HG03139 (cell line): ENCODE data around the gene MS4A4A.
"Not testable (repeated sequence)": the region's sequence is repeated elsewhere in the genome, so short reads cannot be mapped to it uniquely, and the experiment has no call there.

ENCODE experiments used
- ATAC-seq: cut with Tn5 transposase; IDR thresholded peaks from one replicate; pipeline ENCODE4 v1.9.1; 2021; ENCODE audit not compliant: unreplicated experiment

Gene MS4A4A

DNA sequence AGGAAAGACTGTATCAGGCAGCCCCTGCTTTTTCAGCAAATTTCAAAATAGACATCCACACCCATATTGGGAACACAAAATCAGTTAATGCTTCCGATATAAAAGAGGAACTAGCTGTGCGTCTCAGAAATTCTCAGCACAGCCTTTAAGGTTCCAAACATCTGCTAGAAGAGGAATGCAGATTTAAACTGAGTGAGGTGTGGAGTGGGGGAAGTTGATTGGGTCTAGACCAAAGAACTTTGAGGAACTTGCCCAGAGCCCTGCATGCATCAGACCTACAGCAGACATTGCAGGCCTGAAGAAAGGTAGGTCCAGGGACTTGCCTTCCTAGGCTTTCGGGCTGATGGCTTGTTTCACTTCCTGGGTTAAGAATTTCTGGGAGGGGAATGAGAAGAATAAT is at the start of gene MS4A4A:
MS4A4A (plus strand) TSS at position 255 of the 400 bp plus-strand sequence; CDS start at position 265, 10 bp downstream.
- no peak for ATAC-seq

DNA sequence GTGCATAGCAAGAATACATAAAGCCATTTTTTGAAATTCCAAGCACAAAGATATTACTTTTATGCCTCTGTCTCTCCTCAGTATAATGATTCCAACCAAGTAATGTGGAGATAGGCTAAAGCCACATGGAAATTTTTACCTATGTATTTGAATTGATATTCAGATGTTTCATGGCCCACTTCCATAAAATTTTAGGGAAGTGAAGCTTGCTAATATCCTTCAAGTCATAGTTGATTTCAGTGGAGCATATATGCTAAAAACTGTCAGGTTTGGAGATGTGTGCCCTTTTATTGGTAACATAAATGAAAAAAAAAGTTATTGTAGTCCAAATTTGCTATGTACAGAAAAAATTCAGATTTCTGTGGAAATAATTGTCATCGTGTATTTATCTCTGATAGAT is 49.8 kb upstream of the MS4A4A start:
- ATAC-seq, result no peak

DNA sequence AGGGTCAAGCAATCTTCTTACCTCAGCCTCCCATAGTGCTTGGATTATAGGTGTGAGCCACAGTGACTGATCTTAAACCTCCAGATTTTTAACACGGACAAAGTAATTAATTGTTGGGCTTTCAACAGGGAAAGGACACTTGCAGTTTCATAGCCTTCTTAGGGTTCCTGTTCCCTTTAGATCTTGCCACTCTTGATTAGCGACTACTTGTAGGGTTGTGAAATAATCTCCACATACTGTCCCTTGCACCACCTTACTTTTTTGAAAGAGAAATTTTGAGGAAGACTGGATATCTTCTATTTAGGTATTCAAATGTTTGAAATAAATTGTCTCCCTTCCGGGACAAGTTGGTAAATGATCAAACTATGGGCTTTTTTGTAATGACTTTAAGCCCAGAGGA is 45.1 kb upstream of the MS4A4A start:
- ATAC-seq, result no peak

DNA sequence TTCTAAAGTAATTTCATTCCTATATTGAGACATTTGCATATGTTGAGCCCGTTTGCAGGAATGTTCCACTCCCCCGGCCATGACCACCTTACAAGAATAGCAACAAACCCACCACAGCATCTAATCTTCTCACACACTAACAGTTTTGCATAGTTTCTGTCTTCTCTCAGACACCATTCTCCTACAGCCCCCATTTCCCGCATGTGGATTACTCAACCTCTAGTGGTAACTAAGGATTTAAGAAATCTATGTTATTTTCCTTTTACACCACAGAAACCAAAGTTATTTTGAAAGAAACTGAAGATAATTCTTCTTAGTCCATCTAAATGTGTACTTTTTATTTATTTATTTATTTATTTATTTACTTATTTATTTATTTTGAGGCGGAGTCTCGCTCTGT is 39.8 kb upstream of the MS4A4A start:
- ATAC-seq, result no peak

DNA sequence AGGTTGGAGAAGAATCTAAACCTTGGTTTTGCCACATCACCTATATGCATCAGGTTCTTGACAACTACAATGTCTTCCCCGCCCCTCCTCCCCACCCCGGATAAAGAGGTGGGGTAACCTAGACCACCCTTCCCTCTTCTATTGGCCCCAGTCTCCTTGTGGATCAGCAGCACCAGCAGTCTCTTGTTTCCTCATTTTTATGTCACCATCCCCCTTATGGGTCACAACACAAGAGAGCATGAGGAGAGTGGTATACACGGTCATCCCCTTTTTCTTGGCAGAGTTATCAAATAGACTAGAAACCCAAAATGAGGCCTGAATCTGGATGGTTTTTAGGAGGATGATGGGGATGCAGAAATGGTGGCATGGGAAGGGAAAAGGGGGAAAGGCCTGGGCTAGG is 38.7 kb upstream of the MS4A4A start:
- ATAC-seq, result no peak

DNA sequence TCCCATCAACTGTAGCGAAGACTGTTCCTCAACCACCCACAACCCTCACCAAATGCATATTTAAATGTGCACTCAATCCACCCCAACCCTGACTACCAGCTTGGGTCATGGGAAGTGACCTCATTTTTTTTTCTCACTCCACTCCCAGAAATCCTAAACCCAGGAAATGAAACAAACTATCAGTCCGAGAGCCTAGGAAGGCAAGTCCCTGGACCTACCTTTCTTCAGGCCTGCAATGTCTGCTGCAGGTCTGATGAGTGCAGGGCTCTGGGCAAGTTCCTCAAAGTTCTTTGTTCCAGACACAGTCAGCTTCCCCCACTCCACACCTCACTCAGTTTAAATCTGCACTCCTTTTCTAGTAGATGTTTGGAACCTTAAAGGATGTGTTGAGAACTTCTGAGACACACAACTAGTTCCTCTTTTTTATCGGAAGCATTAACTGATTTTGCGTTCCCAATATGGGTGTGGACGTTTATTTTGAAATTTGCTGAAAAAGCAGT is 37.7 kb upstream of the MS4A4A start, which contains the start of gene MS4A4E:
MS4A4E (minus strand) TSS at position 398 of the 500 bp plus-strand sequence. CDS start 13,082 bp downstream, outside the sequence.
- no peak for ATAC-seq

DNA sequence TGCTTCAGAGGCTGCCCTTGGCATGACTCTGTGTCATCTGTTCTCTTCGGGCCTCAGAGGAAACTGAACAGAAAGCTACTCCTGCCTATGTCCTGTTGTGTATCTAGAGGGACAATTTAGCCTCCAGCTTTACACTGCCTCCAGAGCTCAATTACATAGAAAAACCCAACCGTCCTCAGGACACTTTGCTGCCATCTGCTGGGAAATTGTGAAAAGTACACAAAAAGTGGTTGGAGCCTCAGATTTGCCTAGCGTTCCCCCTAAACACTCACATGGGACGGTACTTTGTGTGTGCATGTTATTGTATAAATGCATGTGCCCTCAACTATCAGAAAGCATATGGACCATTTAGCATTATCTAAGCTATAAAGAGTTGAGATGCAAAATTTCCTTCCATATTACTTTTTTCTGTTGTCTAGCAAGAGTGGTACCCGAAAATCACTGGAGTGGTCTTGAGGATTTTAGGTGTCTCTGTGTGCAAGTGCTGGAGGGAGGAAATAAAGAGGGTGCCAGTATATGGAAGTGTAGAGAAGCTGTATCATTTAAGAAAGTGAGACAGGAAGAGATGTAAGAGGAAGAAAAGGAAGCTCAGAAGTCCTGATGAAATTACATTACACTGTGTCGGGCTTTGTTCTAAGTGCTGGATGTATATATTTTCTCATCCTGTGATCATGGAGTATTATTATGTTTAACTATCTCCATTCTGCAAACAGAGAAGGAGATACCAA is 28.8 kb upstream of the MS4A4A start:
- ATAC-seq, result no peak

DNA sequence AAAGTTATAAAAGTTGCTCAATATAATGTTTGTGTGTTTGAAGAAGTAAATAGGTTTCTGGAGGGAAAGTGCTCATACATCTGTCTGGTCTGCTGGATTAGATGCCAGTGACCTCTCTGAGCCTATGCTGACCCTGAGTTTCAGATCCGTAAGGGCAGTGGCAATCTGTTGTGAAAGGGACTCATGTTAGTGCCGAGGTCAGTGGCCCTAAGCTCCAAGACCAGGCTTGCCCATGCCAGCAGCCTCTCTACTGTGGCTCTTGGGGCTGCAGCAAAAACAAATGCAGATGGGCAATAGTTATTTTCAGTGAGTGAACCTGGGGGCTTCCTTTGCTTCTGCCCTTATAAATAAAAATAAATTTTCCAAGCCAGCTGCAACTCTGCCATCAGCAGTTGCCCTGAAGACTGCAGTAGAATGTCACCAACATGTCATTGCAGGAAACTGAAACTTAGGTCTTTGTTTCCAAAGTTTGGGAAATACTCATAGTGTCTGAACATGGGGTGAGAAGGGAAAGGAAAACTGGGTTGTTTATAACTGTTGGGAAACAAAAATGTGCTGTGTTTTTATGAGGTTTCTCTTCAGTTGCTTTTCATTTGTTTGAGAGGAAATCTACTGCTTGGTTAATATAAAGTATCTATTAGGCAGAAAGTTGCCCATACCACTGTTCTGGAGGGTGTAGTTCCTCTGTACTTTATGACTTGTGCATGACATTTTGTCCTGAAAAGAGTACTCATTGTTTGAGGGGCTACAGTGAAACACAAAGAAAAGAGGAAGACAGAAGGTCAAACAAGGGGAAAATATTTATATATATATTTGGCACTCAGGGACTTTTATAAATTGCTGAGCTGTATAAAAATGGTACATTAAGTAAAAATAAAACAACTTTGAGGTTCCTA is 28.0 kb upstream of the MS4A4A start:
- ATAC-seq, result no peak

DNA sequence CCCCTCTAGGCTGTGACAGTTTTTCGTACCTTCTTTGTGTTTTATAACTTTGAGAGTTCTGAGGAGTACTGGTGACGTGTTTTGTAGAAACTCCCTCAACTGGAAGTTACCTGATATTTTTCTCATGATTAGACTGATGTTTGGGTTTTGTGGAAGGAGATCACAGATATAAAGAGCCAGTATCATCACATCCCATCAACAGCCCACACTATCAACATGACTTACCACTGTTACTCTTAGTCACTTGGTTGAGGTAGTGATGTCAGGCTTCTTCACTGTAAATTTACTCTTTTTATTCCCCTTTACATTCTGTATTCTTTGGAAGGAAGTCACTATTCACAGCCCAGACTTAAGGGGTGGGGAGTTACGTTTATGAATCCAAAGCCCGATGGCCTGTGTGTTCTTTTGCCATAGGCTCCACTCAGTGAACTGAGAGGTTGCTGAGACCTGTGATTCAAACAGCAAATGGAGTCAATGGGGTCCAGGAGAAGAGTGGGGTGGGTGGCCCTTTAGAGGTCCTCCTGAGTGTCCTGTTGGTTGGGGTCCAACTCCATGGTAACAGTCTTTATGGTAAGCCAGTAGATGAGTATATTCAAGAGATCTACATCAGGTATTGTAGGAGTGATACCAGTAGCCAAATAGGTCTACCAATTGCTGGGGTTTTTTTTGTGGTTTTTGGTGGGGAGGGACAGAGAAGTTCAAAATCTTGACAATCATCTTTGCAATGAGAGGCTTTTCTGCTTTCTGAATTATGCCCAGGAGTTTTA is 22.3 kb upstream of the MS4A4A start:
- no peak for ATAC-seq

DNA sequence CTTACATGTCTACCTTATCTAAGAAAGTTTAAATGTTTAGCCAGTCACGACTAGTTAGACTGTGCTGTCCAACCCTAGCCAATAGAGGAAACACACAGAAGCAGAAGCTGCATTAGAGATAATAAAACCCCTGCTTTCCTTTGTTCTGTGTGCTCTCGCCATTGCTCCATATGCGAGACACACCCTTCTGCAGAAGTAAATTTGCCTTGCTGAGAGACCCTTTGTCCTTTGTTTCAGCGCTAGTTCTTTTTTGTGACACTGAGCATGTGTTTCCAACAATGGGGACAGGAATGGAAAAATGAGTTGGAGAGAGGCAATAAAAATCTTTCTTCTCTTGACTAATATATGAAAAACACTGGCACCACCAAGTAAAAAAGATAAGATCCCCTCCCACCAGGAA is 19.5 kb upstream of the MS4A4A start:
- ATAC-seq, result no peak

DNA sequence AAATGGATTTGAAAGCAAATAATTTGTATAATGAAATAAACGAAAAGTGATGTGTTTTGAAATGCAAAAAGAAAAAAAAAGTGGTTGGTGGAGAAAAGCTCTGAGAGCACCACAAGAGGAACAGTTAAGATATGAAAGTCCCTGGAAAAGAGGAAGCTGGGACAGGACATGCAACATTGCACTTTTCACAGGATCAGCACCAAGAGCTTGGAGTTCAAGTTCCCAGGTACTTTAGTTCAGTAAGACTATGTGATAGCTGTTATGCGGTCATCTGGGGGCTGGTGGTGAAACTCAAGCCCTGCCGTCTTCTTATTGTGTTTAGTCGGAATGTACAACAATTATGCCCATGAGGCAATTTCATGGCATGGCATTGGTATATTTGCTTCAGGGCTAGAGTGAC is 17.1 kb upstream of the MS4A4A start:
- no peak for ATAC-seq

DNA sequence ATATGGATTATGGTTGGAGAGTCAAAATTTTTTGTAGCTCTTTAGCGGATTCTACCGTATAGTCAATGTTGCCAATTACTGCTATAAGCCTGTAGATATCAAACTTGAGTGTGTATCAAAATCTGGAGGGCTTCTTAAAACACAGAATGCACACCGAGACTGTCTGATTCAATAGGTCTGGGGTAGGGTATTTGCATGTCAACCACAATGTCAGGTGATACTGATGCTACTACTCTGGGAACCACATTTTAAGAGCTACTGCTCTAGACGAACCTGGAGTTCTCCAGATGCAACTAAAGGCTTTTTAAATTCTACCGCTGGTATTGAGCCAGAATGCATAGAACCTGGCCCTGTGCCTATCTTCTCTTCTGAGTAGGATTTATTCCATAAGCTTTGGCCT is 15.8 kb upstream of the MS4A4A start:
- no peak for ATAC-seq

DNA sequence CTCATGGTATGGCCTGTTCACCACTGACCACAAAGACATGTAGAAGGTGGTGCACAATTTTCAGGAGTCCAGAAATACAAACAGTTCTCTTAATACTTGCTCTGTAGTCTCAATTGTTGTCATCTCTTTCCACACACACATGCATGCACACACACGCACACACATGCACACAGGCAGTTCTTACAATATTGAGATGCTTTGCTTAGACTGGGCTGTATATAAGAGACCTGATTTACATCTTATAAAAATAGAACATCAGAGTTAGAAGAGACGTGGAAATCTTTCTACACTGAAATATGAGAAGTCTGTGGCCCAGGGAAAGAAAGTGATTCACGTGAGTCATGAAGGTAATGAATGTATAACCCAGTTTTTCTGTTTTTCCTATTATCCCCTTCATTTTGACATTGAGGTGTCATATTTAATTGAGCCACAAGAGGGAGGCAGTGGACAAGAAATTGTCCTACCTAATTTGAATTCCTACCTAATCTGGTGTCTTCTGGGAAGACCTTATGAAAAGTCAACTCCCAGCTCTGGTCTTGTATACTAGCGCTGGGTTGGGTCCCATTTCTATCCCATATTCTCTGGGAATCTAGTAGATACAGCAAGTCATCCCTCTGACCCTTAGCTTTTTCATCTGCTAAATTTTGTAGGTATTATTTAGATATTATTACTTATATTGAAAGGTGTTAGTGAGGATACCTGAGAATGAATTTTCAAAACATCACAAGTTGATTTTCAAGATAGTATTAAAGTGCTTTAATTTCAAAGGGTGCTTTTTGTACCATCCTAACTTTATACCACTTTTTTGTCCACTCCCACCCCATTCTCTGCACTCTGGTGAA is 14.9 kb upstream of the MS4A4A start:
- ATAC-seq, result no peak

DNA sequence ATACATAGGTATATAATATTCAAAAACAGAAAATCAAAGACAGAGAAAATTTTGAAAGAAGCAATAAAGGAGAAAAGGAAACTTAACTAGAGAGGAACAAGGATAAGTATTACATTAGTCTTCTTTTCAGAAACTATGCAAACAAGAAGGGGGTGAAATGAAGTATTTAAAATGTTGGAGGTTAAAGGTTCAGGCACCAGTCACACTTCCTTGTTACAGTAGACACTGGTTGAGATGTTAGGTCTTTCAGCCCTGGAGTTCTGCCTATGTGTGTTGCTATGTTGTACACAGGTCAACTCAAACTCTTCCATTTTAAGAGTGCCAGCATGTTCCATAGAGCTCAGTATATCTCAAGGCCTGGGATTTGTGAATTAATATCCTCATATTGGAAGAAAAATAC is 6.0 kb upstream of the MS4A4A start:
- no peak for ATAC-seq

DNA sequence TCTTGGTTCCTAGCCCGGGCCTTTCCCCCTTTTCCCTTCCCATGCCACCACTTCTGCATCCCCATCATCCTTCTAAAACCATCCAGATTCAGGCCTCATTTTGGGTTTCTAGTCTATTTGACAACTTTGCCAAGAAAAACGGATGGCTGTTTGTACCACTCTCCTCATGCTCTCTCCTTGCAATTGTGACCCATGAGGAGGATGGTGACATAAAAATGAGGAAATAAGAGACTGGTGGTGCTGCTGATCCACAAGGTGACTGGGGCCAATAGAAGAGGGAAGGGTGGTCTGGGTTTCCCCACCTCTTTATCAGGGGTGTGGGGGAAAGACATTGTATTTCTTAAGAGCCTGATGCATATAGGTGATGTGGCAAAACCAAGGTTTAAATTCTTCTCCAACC is 1.0 kb downstream of the MS4A4A start:
- ATAC-seq, result no peak

DNA sequence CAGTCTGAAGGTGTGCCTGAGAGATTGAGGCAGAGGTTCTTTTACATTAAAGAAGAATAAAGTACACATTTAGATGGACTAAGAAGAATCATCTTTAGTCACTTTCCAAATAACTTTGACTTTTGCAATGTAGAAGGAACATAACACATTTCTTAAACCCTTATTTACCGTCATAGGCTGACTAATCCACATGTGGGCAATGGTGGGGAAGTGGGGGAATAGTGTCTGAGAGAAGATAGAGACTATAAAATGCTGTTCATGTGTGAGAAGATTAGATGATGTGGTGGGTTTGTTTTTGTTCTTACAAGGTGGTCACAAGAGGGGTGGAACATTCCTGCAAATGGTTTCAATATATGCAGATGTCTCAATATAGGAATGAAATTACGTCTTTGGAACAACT is 1.8 kb downstream of the MS4A4A start:
- no peak for ATAC-seq

DNA sequence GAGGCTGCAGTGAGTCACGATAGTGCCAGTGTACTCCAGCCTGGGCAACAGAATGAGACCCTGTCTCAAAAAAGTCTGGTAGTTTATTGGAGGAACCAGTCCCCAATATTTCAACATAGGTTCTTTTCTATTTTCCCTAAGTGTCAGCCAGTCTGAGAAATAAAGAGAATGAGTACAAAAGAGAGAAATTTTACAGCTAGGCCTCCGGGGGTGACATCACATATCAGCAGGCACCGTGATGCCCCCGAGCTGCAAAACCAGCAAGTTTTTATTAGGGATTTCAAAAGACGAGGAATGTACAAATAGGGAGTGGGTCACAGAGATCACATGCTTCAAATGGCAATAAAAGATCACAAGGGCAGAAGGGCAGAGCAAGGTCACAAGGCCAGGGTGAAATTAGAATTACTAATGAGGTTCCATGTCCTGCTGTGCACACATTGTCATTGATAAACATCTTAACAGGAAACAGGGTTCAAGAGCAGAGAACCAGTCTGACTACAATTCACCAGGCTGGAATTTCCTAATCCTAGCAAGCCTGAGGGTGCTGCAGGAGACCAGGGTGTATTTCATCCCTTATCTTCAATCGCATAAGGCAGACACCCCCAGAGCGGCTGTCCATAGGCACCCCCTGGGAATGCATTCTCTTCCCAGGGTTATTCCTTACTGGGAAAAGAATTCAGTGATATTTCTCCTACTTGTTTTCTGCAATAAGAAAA is 5.1 kb downstream of the MS4A4A start:
- not testable (repeated sequence) for ATAC-seq

DNA sequence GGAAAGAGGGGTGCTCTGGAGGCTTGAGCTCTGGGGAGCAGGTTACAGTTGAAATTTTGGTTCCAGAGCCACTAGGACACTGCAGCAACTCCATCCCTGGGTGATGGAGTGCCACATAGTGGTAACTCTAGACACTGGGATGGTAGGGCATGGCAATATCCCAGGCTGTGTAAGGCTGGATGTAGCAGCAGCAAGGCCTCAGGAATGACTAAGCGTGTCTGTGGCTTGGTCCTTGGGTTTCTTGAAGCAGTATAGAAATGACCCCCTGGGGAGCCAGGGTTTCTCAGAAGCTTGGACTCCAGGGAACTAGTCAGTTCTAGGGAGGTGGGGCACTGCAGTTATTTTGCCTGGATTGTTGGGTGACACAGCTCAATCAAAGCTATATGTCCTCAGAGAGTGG is 8.1 kb downstream of the MS4A4A start:
- no peak for ATAC-seq

DNA sequence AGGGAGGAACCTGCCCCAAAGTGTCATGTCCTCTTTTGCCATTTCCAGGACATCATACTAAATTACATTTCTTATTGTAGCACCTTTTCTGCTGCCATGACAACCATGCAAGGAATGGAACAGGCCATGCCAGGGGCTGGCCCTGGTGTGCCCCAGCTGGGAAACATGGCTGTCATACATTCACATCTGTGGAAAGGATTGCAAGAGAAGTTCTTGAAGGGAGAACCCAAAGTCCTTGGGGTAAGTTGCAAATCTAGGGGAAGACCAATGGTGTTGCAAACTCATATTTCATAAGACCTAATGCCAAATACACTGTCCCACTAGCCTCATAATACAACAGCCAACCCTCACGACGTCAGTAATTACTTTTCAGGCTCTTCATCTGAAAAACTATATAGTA is 11.7 kb downstream of the MS4A4A start:
- no peak for ATAC-seq

DNA sequence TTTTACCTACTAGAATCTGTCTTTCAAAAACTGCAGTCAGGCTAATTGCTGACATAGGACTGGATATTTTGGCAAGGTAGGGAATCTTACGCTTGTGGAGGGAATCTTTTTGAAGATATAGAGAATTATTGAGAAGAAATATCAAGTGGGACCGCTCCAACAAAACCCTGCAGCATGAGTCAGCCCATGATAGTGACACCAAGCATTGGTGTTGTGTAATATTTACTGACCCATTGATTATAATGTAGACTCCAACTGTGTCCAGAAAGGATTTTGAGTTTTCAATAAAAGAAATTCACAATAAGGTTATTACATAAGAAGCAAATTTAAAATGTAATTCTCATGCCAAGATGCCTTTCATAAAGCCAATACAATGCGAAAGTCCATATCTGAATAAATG is 20.7 kb downstream of the MS4A4A start:
- no peak for ATAC-seq
